LNCaP clone FGC (cell line): Measurements from ENCODE around the gene ITPK1.

ENCODE experiments used
- DNase-seq: peaks from one replicate; pipeline ENCODE4 v3.0.0-alpha.2; 2011; ENCODE audit warnings: low read depth
- H3K4me3 ChIP-seq: 2 replicates; pipeline ENCODE4 v1.5.1; 2011; ENCODE audit warnings: mild to moderate bottlenecking, low read depth, low read length, control low read depth
- TF ChIP-seq, protein P1 (sequence below): IDR thresholded peaks from 2 replicates; pipeline ENCODE4 v1.5.1; 2012; ENCODE audit warnings: mild to moderate bottlenecking; ENCODE audit not compliant: control insufficient read depth, insufficient read depth; ENCODE audit errors: extremely low read depth

Gene ITPK1

DNA sequence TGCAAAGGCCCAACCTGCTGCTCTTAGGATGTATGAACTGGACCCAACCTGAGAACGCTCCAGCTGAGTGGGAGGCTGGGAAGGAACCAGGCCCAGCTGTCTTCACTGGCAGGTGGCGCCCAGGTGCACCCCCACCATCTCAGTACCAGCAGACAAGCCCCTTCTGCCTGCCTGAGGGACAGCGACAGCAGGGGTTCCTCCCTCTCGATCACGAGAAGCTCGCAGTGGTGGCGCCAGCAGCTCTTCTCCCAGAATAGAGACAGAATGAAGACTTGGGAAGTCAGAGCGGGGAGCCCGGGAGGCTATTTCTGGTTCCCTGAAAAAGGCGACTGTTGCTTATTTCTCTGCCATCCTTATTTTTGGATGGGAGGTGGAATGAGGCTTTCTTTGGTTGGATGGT lies 146.3 kb downstream of the ITPK1 start:
- no peak for DNase-seq
- H3K4me3 ChIP-seq = no peak overlapping the region
- TF ChIP-seq, protein P1, sequence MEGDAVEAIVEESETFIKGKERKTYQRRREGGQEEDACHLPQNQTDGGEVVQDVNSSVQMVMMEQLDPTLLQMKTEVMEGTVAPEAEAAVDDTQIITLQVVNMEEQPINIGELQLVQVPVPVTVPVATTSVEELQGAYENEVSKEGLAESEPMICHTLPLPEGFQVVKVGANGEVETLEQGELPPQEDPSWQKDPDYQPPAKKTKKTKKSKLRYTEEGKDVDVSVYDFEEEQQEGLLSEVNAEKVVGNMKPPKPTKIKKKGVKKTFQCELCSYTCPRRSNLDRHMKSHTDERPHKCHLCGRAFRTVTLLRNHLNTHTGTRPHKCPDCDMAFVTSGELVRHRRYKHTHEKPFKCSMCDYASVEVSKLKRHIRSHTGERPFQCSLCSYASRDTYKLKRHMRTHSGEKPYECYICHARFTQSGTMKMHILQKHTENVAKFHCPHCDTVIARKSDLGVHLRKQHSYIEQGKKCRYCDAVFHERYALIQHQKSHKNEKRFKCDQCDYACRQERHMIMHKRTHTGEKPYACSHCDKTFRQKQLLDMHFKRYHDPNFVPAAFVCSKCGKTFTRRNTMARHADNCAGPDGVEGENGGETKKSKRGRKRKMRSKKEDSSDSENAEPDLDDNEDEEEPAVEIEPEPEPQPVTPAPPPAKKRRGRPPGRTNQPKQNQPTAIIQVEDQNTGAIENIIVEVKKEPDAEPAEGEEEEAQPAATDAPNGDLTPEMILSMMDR = no peak

DNA sequence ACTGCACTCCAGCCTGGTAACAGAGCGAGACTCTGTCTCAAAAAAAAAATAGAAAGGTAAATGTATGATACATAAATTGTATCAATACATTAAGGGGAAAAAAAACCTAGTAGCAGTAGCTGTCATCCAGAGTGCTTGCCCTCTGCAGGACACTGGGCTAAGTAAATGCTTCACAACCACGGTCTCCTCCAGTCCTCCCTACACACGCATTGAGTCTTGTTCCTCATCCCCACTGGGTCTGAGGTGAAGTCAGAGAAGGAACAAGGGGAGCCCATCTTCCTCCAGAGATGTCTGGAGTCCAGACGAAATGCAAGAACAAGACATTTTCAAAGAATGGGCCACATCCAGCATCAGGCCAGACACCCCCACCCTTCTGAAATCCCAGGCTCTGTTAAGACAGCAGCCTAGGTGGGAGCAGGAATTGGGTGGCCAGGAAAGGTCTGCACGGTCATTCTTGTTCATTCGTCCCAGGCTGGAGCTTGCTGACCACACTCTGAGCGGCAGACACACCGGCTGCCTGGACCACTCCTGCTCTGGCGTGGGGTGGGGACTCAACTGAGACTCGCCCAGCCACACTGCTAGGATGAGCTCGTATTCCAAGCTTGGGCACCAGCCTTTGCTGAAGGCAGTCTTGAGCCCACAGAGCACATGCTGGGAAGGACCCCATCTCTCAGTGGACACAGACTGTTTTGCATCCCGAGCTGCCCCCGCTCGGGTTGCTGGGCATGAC lies 147.3 kb downstream of the ITPK1 start:
- DNase-seq = no peak

DNA sequence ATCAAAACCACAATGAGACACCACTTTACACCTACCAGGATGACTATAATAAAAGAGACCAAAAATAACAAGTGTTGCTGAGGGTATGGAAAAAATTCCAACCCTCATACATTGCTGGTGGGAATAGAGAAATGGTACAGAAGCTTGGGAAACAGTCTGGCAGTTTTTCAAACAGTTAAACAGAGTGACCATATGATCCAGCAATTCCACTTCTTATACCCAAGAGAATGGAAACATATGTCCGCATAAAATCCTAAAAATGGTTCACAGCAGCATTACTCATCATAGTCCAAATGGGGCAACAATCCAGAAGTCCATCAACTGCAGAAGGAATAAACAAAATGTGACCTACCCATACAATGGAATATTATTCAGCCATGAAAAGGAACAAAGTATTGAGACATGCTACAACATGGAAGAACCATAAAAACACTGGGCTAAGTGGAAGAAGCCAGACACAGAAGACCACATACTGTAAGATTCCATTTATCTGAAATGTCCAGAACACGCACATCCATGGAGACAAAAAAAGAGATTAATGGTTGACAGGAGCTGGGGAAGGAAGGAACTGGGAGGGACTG lies 148.3 kb downstream of the ITPK1 start:
- DNase-seq = no peak
- no peak overlapping the region for H3K4me3 ChIP-seq
- TF ChIP-seq, protein P1 = no peak

More for the DNA sequence above, 147.3 kb downstream of the ITPK1 start:
- TF ChIP-seq, protein P1 = no peak
- no peak overlapping the region for H3K4me3 ChIP-seq

DNA sequence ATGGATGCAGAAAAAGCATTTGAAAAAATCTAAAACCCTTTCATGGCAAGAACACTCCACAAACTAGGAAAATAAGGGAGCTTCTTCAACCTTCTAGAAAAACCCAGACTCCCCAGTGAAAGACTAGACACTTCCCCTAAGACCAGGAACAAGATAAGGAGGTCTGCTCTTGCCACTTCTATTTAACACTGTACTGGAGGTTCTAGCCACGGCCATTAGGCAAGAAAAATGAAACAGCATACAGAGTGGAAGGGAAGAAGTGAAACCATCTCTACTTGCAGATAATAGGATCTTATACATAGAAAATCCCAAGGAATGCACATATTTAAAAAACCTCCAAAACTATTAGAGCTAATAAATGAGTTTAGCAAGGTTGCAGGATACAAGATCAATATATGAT lies 150.4 kb downstream of the ITPK1 start:
- TF ChIP-seq, protein P1 = no peak
- DNase-seq = no peak
- no peak overlapping the region for H3K4me3 ChIP-seq

DNA sequence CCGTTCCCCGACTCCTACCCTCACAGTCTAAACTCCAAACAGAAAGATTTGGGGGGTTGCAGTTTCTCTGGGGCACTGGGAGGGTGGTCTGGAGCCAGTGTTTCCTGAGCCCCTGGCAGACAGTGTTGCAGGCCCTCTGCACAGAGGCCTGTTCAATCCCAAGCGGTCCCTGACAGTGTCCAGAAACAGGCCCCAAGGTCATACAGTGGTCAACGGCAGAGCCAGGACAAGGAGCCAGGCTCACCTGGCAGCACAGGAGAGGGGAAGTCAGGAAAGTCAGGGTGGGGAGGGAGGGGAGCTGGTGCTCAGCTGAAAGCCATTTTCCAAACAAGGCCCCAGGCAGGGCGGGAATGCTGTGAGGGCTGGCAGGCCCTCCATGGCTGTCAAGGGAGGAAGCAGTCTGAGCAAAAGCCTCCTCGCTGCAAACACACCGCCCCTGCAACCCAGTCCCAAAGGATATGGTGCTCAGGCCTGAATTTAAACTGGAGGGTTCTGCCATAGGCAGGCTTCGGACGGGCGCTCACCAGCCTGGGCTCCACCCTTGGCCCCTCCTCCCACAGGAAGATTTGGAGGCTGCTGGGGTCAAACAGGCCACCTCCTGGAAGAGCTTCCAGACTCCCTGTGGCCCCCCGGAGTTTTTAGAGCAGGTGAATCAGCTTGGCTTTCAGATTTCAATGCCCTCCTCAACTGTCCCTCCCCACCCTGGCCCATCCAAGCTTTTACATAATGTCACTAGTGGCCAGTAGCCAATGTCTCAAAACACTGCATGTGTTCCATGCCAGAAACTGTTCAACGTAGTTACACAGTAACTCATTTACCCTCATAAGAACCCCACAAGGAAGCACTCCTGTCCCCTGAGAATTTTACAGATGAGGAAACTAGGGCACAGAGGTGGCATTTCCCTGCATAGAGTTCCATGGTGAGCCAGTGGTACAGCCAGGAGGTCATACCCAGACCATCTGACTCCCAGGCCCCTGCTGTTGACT lies 151.3 kb downstream of the ITPK1 start:
- TF ChIP-seq, protein P1 = no peak
- DNase-seq = no peak
- no peak overlapping the region for H3K4me3 ChIP-seq

DNA sequence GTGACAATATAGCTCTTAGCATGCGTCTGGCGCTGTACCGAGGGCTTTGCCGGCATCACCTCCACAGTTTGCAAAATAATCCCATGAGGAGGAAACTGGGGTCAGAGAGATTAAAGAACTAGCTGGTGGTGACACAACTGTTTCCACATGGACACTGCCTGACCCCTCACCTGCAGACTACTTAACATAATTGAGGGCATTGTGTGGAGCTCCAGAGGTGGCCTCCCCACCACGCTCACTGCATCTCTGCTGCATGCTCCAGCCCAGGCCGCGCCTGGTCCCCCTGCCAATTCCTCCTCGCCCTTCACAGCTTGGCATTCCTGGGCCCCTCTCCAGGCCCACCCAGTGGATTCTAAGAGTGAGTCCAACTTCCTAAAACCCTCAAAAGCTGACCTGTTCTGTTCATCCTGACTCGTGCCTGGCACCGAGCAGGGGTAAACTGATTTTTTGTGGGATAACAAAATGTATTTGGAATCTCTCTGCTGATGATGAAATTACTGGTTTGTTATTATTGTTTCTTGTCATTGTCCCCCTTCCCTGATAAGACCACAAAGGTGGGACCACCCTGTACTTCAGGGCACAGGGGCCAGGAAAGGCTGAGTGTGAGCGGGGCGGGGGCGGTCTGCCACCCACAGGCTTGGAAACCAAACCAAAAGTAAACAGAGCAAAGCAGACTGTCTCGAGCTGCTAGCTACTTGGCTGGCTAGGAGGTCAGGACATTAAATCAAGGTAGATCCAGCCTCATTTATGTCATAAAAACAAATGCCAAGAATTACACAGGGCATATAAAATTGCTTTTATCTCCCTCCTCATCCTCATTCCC lies 152.2 kb downstream of the ITPK1 start:
- TF ChIP-seq, protein P1 = no peak
- H3K4me3 ChIP-seq = no peak overlapping the region
- DNase-seq = peak; percentile 69
